GM19324 (cell line): Measurements from ENCODE around the gene DCC.

Source experiments
- ATAC-seq: cut with Tn5 transposase; IDR thresholded peaks from one replicate; pipeline ENCODE4 v1.9.1; 2021; ENCODE audit warnings: mild to moderate bottlenecking, moderate library complexity; ENCODE audit not compliant: unreplicated experiment, low FRiP score

DCC gene

DNA sequence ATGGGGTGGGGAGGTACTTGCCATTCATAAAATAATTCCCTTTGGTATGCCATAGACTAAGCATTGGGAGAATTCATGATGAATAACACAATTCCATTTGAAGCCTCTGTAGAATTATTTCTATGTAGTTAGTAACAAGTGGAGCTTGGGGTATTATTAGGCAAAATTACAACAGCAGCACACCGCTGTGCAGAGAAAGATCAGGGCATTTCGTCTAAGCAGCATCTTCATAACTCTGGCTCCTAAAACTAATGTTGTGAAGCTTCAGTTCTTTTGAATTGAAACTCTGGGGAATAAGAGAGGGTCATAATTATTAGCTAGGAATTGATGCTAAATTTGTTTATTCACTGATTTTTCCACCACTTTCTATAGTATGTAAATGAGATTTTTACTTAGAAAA lies 630.7 kb downstream of the DCC start:
- ATAC-seq: no peak

- no peak for ATAC-seq
Observed at GRCh38 chr18:52971097-52971496, 631.1 kb downstream of the DCC start.

DNA sequence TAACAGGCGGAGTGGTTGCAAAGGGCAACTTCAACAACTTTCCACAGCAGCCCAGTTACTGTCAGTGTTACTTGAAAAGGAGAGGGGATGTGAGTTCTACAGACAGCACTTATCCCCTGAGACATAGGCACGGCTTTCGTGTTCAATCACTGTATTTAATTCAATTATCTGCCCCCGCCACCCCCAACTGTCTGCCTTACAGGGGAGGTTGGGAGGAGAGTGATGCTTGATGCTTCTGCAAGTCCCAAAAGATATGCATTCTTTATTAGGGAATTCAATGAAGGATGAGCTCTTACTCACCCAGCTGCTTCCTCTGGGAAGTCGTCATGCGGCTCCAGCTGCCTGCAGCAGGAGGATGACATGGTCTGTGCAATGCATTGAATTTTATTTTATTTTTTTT lies 639.9 kb downstream of the DCC start:
- ATAC-seq: no peak

GRCh38 chr18:52991246-52991645 lies 651.2 kb downstream of the DCC start:
- no peak for ATAC-seq

- no peak for ATAC-seq
Observed at GRCh38 chr18:52992041-52992440, 652.0 kb downstream of the DCC start.

GRCh38 chr18:52995875-52996274 lies 655.9 kb downstream of the DCC start:
- no peak for ATAC-seq

DNA sequence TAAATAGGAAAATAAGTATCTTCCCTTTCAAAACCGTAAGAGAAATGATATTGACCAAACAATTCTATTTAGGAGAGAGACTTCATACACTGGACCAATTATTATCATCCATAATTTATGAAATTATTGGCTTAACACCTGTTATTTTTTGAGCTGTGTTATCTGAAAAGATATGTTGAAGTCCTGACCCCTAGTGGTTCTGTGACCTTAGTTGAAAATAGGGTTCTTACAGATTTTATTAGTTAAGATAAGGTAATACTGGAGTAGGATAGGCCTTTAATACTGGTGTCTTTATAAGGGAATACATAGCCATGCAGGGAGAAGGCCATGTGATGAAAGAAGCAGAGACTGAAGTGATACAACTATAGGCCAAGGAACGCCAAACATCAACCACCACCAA lies 659.6 kb downstream of the DCC start:
- no peak for ATAC-seq

GRCh38 chr18:53004798-53005197 lies 664.8 kb downstream of the DCC start:
- ATAC-seq: no peak

DNA sequence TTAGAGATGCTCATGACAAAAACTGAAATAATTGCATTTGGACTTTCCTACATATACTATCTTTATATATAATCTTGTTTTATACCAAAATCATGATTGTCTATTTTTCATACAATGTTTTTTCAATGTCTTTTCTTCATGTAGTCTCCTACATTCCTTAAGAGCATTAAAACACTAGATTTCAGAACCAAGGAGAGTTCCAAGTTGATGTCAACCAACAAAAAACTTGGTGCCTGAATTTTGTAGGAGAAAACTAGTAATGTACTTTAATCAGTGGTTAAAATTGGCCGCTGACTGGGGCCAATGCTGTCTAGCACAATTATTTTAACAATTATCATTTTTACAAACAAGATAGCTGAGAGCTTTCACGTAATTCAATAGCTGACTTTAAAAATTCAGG lies 678.8 kb downstream of the DCC start:
- no peak for ATAC-seq

DNA sequence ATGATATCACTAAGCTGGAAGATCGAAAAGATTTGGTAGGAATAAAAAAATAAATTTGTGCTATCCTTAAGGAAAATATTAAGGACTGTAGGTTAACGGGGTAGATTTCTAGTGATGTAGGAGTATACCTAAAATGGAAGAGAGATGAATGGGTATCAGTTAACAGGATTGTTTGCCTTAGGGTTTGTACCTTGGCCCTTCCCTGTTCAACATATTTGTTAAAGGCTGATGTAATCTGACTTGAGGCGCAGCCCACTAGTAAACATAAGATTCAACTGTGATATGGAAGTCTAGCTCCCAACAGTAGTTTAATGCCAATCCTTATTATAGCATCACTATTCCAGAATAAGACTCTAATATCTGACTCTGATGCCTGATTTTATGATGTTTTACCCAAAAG lies 685.2 kb downstream of the DCC start:
- no peak for ATAC-seq

DNA sequence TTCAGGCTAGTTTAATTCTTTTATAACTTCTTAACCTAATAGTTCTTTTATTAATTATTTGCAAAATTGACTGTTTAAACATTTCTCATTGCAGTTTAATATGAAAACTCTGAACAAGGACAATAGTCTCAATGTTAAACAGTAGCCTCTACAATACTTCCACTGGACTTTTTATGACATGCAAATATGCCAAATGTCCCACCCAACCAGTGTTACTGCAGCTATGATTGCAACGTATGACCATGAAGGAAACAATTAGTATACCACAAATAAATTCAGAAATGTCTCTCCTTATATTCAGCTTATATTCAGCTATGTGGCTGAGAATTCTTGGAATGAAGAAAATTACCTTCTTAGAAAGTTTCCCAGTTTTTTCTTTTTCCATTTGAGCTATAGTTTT lies 688.6 kb downstream of the DCC start:
- no peak for ATAC-seq

GRCh38 chr18:53033128-53033527 lies 693.1 kb downstream of the DCC start:
- no peak for ATAC-seq

DNA sequence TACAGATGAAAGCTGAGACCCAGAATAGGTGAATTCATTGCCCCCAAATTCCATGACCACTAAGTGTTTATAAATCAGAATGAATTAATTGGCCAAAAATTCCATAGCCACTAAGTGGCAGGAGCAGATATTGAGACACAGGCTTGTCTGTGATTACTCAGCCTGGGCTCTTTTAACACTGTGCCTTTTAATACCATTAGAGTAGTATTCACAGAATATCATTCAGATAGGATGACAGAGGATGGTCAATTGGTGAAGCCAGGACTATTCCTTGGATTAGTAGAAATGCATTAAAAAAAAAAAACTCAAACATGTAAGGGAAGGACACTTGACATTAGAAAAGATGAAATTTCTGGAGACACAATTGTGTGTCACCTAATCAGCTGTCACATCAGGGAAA lies 698.6 kb downstream of the DCC start:
- ATAC-seq: no peak

GRCh38 chr18:53040286-53040685 lies 700.3 kb downstream of the DCC start:
- no peak for ATAC-seq

DNA sequence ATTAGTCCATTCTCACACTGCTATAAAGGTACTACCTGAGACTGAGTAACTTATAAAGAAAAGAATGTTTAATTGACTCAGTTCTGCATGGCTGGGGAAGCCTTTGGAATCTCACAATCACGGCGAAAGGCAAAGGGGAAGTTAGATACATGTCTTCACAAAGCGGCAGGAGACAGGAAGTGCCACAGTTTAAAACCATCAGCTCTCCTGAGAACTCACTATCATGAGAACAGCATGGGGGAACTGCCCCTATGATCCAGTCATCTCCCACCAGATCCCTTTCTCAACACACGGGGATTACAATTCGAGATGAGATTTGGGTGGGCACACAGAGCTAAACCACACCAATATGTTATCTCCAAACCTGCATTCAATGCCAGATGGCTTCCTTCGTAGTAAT lies 716.1 kb downstream of the DCC start:
- no peak for ATAC-seq

GRCh38 chr18:53070788-53071187 lies 730.8 kb downstream of the DCC start:
- ATAC-seq: no peak

DNA sequence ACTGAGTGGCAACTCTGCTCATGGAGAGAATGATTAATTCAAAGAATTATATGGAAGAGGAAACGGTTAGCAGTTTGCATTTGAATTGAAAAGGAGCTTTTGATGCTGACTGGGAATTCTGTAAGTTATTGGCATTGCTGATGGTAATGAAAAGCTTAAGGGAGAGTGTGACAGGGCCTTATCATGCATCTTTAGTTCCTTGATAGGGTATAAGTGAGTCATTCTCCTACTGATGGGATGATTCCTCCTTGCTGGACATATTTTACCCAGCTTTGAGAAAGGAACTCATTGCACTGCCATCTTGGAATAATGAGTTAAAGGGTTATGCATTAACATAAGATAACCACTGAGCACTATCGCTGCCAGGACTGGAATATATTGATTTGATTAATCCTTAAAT lies 740.7 kb downstream of the DCC start:
- ATAC-seq: no peak

- ATAC-seq: no peak
Observed at GRCh38 chr18:53093636-53094035, 753.6 kb downstream of the DCC start.

DNA sequence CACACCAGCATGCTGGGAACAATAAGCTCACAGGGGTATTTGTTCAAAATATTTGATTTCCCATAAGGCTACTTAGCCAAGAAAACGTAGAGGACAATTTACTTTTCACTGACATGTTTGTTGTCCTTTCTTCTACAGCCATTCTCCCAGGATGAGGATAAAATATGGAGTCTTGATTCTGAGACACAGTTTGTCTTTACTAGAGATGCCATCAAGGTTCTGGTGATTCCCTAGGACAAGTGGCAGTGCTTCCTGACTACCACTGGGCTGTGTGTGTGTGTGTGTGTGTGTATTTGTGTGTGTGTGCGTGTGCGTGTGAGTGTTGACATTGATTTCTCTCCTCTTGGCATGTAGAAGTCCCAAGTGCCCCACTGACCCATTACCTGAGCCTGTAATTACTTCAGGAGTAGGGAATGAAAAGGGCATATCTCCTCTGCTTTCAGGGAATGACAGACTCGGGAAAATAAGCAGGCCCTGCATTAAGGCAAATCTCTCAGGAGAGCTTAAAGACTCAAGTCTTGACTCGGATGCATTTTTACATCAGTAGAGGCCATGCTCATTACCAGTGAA lies 761.6 kb downstream of the DCC start:
- no peak for ATAC-seq

DNA sequence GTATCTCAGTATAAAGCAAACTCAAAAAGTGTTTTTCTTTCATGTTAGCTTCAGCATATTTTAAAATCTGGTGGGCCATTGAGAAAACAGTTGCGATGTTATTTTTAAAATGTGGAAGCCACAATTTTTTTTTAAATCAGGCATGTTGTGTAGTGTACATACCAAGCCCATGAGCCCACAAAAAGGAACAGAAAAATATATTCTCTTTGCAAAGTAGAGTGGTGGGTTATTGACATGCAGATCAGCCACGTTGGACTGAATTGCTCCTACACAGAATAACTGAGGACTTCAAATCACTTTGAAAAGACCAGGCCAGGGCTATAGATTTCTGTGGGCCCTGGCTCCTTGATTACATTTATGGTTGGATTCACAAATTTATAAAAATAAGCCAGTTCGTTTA lies 774.4 kb downstream of the DCC start:
- ATAC-seq: no peak

- ATAC-seq: no peak
Observed at GRCh38 chr18:53115876-53116585, 776.0 kb downstream of the DCC start.

DNA sequence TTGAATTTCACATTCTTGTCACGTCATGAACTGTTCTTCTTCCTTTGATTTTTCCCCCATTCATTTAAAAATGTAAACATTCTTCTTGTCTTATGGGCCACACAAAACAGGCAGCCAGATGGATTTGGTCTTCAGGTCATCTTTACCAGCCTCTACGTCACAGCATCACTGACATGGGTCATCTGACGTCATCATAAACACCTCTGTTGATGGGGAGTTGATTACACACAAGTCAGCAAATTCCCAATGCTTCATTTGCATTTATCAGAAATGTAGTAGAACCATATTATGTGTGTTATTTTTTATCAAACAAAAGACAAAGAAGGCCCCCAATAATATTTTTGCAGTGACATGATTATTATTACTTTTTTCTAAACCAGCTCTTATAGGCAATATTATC lies 777.9 kb downstream of the DCC start:
- ATAC-seq: no peak

- ATAC-seq: no peak
Observed at GRCh38 chr18:53126210-53126609, 786.2 kb downstream of the DCC start.
